ENCODE measurements around the gene DGKG.
A peak's percentile ranks its signal among the peaks of the same experiment; 100 is the strongest.

DGKG gene

DNA sequence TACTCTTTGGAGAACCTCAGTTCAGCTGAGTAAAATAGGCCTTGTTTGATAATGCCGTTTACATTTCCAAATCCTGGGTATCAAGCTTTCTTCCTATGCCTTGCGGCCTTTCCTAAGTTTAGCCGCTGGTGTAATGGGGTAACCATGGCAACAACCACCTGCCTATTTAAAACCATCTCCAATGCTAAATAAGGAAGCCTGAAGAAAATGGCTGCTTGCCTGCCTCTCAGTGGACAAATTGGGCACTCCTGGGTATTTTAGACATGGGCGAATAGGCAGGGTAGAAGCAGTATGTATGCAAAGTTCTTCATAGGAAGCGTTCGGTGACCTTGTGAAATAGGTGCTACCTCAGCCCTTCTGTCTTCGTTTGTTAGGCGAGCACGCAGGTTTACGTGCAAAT lies 122.7 kb downstream of the DGKG start:
- peak; percentile 71 for DNase-seq (ENCODE audit: low spot score)

DNA sequence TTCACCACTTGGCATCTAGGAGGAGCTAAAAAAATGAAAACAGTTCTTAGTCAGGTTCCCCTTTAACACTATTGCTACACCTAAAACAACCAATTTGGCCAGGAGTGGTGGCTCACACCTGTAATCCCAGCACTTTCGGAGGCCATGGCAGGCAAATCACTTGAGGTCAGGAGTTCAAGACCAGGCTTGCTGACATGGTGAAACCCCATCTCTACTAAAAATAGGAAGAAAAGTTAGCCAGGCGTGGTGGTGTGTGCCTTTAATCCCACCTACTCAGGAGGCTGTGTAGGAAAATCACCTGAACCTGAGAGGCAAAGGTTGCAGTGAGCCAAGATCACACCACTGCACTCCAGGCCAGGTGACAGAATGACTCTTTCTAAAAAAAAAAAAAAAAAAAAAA lies 124.1 kb downstream of the DGKG start:
- DNase-seq (ENCODE audit: low spot score) = no peak

DNA sequence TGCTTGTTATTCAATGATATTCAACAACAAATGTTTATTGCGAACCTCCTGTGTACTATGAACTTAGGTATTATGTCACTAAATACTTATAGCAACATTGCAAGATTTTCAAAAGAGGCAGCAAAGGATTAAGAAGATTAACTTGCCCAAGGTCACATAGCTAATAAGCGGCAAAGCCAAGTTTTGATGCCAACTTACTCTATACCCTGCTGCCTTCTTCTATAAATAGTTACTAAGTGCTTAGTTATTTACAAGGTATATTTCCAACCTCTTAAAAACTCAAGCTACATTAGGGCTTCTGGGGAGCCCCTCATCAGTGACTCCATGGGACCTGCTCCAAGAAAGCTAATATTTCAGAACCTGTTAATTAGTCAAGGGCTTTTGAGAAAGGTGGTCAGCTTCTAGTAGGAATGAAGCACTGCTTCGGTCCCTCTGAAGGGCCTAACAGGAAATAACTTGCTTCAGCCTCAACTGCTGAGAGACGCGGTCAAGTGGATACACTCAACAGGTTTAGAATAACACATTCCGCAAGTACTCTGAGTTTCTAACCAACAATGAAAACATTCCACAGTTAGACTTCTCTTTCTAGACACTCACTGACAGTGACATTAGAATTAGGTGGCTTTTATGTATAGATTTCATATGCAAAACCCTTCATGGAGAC lies 125.5 kb downstream of the DGKG start:
- no peak for DNase-seq (ENCODE audit: low spot score)

DNA sequence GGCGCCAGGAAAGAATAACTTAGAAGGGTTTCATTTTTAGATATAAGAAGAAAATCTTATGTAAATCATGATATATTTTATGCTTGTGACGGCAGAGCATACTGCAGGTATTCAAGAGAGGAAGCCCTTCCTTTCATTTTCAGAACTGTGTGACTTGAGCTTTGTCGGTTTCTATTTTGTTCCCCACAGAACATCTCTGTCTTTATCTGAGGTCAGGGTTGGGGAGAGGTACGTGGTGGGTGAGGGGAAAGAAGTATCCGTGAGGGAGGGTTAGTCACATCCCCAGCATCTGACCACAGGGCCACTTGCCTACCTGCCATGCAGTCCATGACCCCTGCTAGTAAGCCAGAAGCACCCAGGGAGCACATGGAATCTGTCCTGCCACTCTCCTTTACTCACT lies 126.5 kb downstream of the DGKG start:
- DNase-seq (ENCODE audit: low spot score) = no peak

DNA sequence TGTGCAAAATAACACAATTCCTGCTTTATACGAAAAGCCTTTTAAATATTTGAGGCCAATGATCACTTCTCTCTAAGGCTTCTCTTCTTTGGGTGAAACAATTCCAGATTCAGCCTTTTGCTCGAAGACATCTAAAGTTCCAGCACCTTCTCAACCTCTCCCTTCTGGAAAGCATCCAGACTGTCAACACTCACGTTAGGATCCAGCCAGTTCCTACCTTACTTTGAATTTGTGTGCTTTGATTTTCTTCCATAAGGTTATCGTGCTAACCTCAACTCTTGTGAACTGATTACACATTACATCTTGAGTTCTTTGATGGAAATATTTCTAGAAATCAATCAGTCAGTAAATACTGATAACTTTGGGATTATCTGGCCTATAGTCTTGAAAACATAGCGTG lies 127.9 kb downstream of the DGKG start:
- DNase-seq (ENCODE audit: low spot score) = no peak

DNA sequence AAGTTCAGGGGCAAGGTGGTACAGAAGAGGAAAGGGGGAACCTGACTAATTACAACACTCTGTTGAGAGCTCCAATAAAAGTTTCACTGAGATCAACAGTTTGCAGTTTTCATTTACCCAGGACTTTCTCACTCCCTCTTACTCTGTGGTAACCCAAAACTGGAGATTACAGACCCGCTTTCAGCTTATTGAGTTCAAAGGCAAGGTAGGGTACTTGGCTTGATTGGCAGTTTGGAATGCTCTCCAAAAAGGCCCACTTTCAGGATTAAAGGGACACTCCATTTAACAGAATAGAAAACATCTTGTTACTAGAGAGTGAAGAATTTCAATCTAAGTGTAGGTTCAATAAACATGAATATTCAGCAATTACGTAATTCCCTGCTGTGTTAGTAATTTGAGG lies 135.6 kb downstream of the DGKG start:
- DNase-seq (ENCODE audit: low spot score) = no peak

DNA sequence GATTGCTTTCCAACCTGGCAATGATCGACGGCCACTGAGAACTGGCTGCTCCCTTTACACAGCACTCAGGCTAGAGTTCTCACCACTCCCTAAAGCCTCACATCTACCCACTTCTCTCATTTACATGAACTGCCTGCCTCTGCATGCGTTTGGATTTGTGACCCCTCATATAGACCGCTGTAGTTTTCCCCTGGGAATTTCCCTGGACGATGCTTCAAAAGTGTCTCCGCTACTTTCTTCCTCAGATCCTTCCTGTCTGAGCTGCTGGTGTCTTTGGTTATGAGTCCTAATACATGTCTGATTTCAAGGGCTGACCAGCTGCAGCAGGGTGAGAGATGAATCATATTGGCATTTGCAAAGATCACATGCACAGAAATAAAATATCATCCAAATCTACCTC lies 136.4 kb downstream of the DGKG start:
- DNase-seq (ENCODE audit: low spot score) = no peak

DNA sequence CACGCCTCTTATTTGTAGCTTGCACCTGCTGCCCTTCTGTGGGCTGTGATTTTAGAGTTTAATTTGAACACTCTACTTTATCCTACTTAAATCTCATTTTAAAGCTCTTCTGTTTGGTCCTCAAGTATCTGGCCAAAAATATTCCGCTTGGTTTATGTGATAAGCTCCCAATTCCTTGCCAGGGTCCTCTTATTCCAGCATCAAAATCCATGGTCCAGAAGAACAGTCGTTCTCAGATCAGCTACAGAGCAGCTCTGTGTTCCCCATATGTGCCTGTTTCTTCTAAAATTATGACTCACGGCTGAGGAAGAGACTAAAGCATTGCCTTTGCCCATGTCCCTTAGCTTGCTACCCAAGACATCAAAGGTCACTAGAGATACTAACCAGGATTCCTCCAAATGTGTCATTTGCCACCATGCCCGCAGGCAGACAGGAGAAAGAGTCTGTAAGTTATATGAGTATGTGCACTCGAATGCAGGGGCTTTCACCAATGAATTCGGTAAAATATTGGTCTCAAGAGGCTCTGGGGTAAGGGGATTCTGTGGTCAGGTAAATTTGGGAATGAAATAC lies 137.9 kb downstream of the DGKG start:
- DNase-seq (ENCODE audit: low spot score) = no peak

DNA sequence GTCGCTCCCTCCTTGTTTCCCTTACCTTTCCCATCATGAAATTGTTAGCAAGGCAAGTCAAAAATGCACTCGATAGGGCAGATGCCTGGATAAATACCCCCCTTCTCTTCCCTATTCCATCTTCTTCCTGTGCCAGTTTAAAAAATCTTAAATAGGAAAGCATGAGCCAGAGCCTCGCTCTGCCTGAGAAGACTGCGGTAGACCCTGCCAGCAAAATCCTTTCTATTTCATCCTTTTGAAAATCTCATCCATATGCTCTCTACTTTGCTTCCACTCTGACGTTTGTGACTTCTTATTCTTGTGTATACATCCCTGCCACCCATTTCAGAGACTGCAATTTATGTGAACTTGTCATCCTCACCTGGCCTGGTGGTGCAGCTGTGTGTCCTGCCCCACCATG lies 138.6 kb downstream of the DGKG start:
- no peak for DNase-seq (ENCODE audit: low spot score)

DNA sequence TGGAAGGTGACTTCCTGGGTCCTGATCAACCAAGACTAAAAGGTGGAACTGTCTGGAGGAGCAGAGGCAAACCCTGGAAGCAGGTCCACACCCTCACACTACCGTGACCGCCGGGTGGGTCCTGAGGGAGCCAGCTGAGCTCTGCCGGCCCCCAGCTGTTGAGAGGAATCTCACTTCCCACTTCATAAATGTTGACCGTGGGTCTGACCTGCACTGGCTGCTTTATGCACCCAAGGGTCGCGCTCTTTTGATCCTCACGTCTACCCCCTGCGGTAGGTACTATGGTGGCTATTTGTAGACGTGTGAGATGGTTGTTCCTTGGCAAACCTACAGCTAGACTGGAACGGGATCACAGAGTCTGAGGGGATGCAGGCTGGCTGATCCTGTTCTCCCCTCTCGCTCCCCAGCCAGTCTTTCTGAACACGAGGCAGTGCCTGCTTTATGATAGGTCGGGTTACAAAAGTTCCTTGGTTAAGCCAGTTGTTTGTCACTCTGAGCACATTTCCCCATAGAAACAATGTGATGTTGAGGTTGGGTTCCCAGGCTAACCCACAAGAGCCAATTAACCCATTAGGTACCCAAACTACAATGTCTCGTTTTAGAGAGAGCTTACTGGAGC lies 140.2 kb downstream of the DGKG start:
- no peak for DNase-seq (ENCODE audit: low spot score)

DNA sequence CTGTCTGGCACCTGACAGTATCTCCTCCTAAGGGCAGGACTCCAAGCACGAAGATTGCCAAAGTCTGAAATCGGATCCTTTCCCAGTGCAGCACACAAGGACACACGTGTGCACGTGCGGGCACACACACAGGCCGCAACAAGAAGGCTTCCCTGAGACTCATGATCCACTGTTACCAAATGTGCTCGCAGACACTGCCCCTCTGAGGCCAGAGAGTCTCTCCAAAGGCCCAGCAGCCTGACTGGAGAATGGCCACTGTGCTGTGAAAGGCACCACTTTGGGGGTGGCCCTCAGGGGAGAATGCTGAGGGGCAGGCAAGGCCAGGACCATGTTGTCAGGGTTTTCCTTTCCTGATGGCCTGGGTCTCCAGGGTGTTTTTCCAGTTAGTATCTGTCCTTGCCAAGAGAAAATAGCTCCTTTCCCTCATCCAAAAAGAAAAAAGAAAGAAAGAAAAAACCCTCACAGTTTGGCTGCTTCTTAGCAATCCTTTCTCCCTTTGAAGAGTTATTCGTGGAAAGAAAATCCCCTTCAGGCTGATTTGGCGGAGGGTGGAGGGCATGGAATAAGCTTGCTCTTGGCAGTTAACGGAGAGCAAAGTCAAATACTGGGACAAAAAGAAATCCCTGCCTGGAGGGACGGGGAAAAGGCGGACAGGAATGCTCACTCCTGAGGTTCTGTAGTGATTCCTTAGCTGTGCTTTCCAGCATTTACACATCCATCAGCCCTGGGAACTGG lies 141.0 kb downstream of the DGKG start:
- peak; percentile 18 for DNase-seq (ENCODE audit: low spot score)

DNA sequence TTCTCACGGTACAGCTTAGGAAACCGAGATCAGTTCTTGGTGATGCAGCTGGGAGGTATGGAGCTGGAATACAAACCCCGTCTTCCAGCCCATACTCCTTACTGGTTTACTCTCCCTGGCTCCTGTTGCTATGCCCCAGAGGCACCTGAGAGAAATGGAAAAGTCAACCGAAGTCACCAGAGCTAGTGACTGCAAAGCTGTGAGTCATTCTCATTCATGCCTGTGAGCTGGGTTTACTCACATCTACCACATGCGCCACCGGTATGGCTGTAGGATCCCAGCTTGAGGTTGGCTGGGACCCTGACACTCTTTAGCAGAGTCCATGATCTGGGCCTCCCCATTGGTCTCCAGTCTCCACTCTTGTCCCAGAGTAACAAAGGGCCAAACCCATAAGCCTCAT lies 141.7 kb downstream of the DGKG start:
- DNase-seq (ENCODE audit: low spot score) = no peak

DNA sequence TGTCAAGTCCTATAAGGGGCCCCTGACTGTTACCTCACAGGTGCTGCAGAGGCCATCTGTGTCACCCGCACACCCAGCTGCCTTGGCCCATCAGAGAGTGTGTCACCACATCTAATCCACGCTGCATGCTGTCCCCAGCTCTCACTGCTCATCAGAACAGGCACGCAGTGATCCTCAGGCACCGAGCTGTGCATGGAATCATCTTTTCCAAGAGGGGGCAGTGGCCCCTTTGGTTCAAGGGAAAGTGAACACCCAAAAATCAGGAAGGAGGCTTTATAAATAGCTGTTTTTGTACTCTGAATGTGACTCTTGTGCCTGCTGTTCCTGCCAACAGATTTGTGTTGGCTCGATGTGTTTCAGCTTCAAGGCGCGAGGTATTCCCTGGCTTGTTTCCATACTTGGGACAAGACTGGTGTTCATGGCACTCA lies 142.8 kb downstream of the DGKG start:
- DNase-seq (ENCODE audit: low spot score) = peak; percentile 13

DNA sequence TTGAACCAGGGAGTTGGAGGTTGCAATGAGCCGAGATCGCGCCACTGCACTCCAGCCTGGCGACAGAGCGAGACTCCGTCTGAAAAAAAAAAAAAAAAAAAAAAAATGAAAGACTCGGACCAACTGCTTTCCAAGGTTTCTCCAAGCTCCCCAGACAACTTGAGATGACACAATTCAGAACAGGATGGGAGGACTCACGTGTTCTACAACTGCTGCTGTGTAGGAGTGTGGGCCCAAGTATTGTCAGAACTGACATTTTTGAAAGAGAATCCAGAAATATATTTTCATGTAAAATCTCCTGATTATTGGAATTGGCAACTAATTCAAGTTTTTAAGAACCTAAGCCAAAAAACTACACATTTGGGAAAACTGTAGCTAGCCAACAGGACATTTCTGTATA lies 143.6 kb downstream of the DGKG start:
- DNase-seq (ENCODE audit: low spot score) = no peak

DNA sequence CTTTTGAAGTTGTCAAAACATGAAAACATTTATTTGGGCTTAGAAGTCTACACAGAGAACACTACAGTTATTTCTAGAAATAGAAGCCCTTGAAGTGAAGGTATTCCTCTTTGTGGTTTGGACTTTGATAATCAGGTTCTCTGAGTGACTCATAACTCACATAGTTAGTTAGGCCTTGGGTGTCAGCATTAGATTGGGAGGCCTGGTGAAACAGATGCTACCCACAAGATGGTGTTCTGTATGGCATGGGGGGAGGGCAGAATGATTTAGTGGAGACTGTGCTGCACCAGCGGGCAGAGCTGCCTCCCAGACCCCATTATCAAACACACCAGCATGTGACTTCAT lies 144.2 kb downstream of the DGKG start:
- DNase-seq (ENCODE audit: low spot score) = no peak

DNA sequence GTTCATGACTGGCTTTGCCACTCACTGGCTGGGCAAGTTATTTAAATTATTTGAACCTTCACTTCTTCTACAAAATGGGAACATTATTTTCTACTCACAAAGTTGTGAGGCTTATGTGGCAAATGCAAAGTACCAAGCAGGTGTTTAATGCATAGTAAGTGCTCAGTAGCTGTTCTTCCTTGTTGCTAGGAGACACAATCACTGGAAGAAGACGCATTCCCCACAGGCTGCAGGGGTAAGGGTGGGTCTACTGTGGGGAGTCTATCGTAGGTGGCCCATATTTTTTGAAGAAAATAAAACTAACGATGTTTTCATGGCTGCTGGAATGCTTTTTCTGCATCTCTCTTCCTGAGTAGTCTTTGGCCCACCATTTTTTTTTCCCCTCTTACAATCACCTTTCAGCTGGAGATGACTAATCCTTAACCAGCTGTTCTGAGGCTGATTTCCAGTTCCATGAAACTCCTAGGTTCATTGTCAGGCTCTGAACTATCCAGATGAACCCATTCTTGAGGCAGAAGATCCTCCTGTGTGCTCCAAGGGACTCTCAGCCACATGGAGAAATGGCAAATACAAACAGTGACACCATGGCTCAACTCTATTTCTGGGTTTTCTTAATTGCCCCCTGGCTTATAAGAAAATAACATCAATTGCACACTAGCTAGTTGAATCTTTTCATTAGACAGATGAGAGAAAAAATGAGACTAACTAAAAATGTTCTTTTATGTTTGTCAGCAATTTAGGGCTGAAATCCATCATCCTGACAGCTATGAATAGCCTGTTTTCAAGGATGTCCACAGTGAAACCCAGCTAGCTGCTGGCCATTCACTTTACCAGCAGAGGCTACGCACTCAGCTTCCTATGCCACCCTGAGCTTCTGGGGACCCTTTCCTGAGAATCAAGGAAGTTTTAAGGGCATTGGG lies 144.9 kb downstream of the DGKG start:
- DNase-seq (ENCODE audit: low spot score) = no peak

DNA sequence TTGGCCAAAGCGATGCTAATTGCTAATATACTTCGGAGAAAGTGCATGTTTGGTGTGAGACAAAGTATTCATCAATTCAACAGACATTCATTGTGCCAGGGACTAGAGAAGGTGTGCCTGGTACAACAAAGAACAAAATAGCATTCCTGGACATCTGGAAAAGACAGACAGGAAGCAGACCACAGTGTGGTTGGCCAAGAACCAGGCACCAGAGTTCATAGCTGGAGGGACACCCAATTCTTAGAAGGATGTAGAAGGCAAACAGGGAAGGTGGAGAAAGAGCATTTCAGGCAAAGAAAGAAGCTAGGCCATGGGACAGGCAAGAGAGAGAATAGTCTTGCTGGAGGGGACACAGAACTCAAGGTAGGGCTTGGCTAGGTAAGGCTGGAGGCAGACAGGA lies 147.4 kb downstream of the DGKG start:
- DNase-seq (ENCODE audit: low spot score) = no peak

DNA sequence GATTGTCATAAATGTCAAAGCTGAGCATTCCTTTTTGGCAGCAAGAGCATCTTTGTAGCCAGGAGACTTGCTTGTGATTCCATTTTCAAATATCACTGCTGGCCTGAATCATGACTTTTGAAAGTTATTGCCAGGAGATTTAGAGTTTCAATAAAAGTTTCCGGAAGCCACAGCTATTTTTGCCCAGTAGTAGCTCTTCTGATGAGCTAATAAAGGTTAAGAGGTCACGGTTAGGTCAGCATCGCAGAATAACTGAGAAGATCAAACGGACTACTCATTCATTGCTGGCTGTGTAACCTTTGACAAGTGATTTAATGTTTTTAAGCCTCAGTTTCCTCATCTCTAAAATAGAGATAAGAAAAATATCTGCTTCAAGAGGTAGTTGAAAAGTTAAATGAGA lies 148.1 kb downstream of the DGKG start:
- no peak for DNase-seq (ENCODE audit: low spot score)

DNA sequence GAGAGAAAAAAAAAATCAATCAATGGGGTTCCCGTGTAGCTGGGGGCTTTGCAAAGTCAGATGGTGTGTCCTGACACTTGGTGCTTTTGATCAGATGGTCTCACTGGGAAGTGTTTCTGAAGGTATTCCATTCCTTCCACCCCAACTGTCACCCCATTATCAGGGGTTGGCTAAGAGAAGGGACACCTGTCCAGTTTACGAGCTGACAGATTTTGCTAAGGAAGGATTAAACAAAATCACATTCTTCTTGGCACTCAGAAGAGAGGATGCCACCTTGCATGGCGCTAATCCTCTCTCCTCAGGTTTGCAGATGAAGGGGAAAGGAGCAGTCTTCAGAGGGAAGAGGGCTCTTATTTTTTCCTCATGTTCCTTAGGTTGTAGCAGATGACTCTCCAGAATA lies 149.4 kb downstream of the DGKG start:
- no peak for DNase-seq (ENCODE audit: low spot score)

DNA sequence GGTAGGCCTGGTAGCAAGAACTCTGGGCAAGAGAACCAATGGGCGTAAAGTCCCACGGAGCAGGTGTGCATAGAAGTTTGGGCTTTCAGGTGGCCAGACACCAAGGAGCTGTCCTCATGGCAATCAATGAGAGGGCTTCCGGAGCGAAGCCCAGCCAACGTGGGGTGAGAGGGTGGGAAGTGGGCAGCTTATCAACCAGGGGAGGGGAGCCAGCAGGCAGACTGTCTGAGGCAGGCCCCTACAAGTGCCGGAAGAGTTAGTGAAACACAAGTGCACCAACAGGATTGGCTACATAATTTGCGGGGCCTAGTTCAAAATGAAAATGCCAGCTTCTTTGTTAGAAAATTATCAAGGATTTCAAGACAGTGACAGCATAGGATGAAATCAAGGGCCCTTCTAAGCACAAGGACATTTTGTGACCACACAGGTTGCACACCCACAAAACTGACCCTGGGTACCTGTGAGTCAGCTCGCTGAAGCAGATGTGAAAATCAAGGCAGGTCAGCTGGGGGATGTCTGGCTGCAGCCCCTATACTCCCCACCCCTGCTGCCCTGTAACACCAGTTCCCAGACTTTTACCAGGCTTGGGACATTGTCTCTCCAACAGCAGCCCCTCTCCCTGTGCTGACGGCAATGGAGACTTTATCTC lies 151.1 kb downstream of the DGKG start:
- DNase-seq (ENCODE audit: low spot score) = no peak

Data from iPS-NIHi11 (cell line).